Measurements from ENCODE around the gene TMEM87B.

GRCh38 chr2:112163541-112163981 lies 108.5 kb downstream of the TMEM87B start:
- TF ChIP-seq EZH2 (IDR thresholded peaks at IDR 0.05; ENCODE audit: borderline replicate concordance, low read length) (no peak), CTCF (IDR thresholded peaks at IDR 0.05; ENCODE audit: low read length) (no peak)
